ENCODE measurements around the gene KCNJ12. TPM values are rescaled to one million over a fixed set of nuclear protein-coding genes. Genes with fewer than 3 reads are reported as not detected.

The KCNJ12 gene
- total and polyA plus RNA-seq, 8 donors, result 0.09 to 0.37 (median 0.14) TPM

DNA sequence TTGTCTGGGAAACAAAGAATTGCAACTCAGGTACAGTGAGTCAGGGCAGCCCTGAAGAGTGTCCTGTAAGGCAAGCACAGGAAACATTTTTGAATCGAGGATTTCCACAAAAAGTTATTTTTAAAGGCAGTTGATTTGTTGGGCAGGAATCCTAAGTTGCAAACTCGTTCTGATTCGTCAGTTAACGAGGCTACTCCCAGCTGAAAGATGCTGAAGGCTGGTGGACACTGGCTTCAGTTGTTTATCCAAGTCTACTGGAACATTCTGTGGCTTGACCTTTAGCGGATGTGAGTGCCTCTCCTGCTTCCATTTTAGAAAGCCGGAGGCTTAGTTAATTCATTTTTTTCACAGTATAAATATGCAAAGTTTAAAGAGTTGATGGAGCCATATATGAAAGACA, 84.2 kb downstream of the KCNJ12 start:
- DNase-seq (no peak), ATAC-seq (no peak), FAIRE-seq (no peak)
- H3K4me1 ChIP-seq, result no peaks in the 10 kb centered on the region
- no peaks in the 10 kb centered on the region for H3K9me3 ChIP-seq
- TF ChIP-seq, protein P1, sequence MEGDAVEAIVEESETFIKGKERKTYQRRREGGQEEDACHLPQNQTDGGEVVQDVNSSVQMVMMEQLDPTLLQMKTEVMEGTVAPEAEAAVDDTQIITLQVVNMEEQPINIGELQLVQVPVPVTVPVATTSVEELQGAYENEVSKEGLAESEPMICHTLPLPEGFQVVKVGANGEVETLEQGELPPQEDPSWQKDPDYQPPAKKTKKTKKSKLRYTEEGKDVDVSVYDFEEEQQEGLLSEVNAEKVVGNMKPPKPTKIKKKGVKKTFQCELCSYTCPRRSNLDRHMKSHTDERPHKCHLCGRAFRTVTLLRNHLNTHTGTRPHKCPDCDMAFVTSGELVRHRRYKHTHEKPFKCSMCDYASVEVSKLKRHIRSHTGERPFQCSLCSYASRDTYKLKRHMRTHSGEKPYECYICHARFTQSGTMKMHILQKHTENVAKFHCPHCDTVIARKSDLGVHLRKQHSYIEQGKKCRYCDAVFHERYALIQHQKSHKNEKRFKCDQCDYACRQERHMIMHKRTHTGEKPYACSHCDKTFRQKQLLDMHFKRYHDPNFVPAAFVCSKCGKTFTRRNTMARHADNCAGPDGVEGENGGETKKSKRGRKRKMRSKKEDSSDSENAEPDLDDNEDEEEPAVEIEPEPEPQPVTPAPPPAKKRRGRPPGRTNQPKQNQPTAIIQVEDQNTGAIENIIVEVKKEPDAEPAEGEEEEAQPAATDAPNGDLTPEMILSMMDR (IDR thresholded peaks at IDR 0.05), result no peak
- no peak overlapping the region for H3K27ac ChIP-seq
- no peak overlapping the region for H3K4me3 ChIP-seq
- WGBS, 2 donors, result 40 to 59% methylated on average over 6 of the region's 6 CpGs
- no peaks in the 10 kb centered on the region for H3K36me3 ChIP-seq
- H3K27me3 ChIP-seq, result no peaks in the 10 kb centered on the region
- intact Hi-C loops (cut with DNase I), result no loop called here

GRCh38 chr17:21462237-21462636, 86.1 kb downstream of the KCNJ12 start:
- no peaks in the 10 kb centered on the region for H3K27me3 ChIP-seq
- 85 to 87% methylated on average over 8 of the region's 8 CpGs for WGBS, 2 donors
- no peak overlapping the region for H3K4me3 ChIP-seq
- DNase-seq (no peak), ATAC-seq (no peak), FAIRE-seq (no peak)
- no peaks in the 10 kb centered on the region for H3K4me1 ChIP-seq
- intact Hi-C loops (cut with DNase I), result no loop called here
- TF ChIP-seq, protein P1 (IDR thresholded peaks at IDR 0.05), result no peak
- H3K9me3 ChIP-seq, result no peaks in the 10 kb centered on the region
- no peak overlapping the region for H3K27ac ChIP-seq
- H3K36me3 ChIP-seq, result no peaks in the 10 kb centered on the region

DNA sequence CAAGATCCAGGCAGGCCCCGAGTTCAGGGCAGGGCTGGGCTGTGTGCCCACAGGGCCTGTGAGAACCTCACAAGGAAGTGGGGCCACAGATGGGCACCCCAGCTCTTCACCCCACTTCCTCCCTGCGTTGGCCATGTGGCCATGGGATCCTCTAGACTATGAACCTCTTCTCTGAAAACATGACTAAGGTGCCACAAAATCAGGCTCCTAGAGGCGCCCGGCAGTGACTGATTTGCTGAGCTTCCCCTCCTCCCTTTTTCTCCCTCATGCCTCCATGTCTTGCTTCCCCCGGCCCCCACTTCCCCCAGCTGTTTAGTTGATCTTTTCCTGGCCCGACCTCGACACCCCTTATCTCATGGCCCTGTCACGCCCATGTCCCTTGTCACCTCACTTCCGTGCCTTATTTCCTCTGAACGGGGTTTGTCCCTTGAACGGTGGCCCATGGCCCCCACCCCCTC, 87.1 kb downstream of the KCNJ12 start:
- DNase-seq (no peak), ATAC-seq (no peak), FAIRE-seq (no peak)
- TF ChIP-seq, protein P1 (IDR thresholded peaks at IDR 0.05), result no peak
- intact Hi-C loops (cut with DNase I), result no loop called here
- no peak overlapping the region for H3K27ac ChIP-seq
- WGBS, 2 donors, result 42 to 43% methylated on average over 11 of the region's 11 CpGs
- no peaks in the 10 kb centered on the region for H3K9me3 ChIP-seq
- no peak overlapping the region for H3K4me3 ChIP-seq
- H3K4me1 ChIP-seq, result no peaks in the 10 kb centered on the region
- H3K36me3 ChIP-seq, result no peaks in the 10 kb centered on the region
- no peaks in the 10 kb centered on the region for H3K27me3 ChIP-seq

GRCh38 chr17:21463779-21464407, 87.7 kb downstream of the KCNJ12 start:
- Histone ChIP-seq H3K36me3 (no peaks in the 10 kb centered on the region), H3K4me1 (no peaks in the 10 kb centered on the region), H3K27me3 (no peaks in the 10 kb centered on the region), H3K9me3 (no peaks in the 10 kb centered on the region), H3K4me3 (no peak overlapping the region), H3K27ac (no peak overlapping the region)
- FAIRE-seq, result no peak
- no peak for DNase-seq
- intact Hi-C loops (cut with DNase I), result no loop called here
- TF ChIP-seq, protein P1 (IDR thresholded peaks at IDR 0.05), result no peak
- 24 to 31% methylated on average over 48 of the region's 48 CpGs for WGBS, 2 donors
- no peak for ATAC-seq

DNA sequence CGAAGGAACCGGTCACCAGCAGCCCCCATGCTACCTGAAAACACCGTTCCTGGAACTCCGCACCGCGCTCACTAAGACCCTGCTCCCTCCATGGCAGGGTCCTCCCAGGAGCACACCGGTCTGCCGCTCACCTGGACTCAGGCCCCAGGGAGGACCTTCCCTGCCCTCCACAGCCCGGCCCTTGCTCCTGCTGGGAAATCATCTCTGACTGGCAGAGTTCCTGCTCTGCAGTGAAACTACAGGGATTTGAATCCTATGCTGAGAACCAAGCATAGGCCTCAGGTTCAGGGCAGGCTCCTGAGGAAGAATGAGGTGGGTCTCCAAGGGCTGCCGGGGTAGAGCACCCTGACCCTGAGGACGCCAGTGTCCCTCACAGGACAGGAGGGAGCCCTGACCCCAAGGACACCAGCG, 88.5 kb downstream of the KCNJ12 start:
- no peaks in the 10 kb centered on the region for H3K27me3 ChIP-seq
- no peak for FAIRE-seq
- H3K4me1 ChIP-seq, result no peaks in the 10 kb centered on the region
- no peak overlapping the region for H3K27ac ChIP-seq
- no peak for DNase-seq
- H3K9me3 ChIP-seq, result no peaks in the 10 kb centered on the region
- WGBS, 2 donors, result 69 to 74% methylated on average over 12 of the region's 12 CpGs
- TF ChIP-seq, protein P1 (IDR thresholded peaks at IDR 0.05), result no peak
- intact Hi-C loops (cut with DNase I), result no loop called here
- no peak overlapping the region for H3K4me3 ChIP-seq
- H3K36me3 ChIP-seq, result no peaks in the 10 kb centered on the region
- ATAC-seq, result no peak
